Stimulated activated CD8-positive, alpha-beta memory T cell treated with anti-CD3 and anti-CD28 coated beads, Interleukin-12 subunit alpha, Interleukin-12 subunit beta, amount 100 ng/mL, for 24 hours (primary cell): Measurements from ENCODE around the gene RUSF1.
"Not testable (repeated sequence)": the region's sequence is repeated elsewhere in the genome, so short reads cannot be mapped to it uniquely, and the experiment has no call there.

Experiments
- DNase-seq: peaks from one replicate; pipeline ENCODE4 v3.0.0-alpha.2; 2020; ENCODE audit errors: extremely low read depth

RUSF1 gene

GRCh38 chr16:31452631-31453106 lies 55.5 kb downstream of the RUSF1 start:
- DNase-seq = no peak

GRCh38 chr16:31451681-31452351 lies 56.4 kb downstream of the RUSF1 start:
- no peak for DNase-seq

- no peak for DNase-seq
Observed at GRCh38 chr16:31451201-31451600, 57.0 kb downstream of the RUSF1 start.

GRCh38 chr16:31445931-31446330 lies 62.3 kb downstream of the RUSF1 start:
- not testable (repeated sequence) for DNase-seq

GRCh38 chr16:31441956-31442355 lies 66.2 kb downstream of the RUSF1 start:
- no peak for DNase-seq

- DNase-seq = no peak
Observed at GRCh38 chr16:31440516-31441184, 67.5 kb downstream of the RUSF1 start.

GRCh38 chr16:31439519-31439918 lies 68.7 kb downstream of the RUSF1 start:
- DNase-seq = no peak
